ENCODE measurements around the gene AKIP1. TPM values are rescaled to one million over a fixed set of nuclear protein-coding genes. Genes with fewer than 3 reads are reported as not detected.
"Not testable (repeated sequence)": the region's sequence is repeated elsewhere in the genome, so short reads cannot be mapped to it uniquely, and the experiment has no call there.

AKIP1 gene
- total and polyA plus RNA-seq, 4 donors, result 9.3 to 12.3 (median 9.9) TPM

DNA sequence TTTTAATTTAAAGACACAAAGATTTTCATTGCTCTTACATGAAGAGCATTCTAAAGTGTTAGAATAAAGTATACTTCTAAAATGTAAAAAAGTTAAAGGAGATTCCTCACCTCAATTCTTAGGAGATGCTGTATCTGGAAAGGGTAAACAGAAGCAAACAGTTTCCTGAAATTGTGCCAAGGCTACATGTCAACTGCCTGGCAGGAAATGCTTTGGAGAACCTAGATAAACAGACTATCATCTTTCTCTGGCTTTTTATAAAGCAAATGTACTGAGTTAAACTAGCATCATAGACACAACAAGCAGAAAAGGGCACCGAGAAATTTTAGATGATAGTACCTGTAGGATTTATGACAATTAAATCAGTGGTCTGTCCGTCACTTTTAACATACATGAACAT, 24.7 kb upstream of the AKIP1 start:
- TF ChIP-seq, protein P1, sequence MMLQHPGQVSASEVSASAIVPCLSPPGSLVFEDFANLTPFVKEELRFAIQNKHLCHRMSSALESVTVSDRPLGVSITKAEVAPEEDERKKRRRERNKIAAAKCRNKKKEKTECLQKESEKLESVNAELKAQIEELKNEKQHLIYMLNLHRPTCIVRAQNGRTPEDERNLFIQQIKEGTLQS (IDR thresholded peaks at IDR 0.05), result no peak
- TF ChIP-seq SP1 (IDR thresholded peaks at IDR 0.05), result no peak
- TF ChIP-seq, protein P2, sequence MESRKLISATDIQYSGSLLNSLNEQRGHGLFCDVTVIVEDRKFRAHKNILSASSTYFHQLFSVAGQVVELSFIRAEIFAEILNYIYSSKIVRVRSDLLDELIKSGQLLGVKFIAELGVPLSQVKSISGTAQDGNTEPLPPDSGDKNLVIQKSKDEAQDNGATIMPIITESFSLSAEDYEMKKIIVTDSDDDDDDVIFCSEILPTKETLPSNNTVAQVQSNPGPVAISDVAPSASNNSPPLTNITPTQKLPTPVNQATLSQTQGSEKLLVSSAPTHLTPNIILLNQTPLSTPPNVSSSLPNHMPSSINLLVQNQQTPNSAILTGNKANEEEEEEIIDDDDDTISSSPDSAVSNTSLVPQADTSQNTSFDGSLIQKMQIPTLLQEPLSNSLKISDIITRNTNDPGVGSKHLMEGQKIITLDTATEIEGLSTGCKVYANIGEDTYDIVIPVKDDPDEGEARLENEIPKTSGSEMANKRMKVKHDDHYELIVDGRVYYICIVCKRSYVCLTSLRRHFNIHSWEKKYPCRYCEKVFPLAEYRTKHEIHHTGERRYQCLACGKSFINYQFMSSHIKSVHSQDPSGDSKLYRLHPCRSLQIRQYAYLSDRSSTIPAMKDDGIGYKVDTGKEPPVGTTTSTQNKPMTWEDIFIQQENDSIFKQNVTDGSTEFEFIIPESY (IDR thresholded peaks at IDR 0.05), result no peak
- H3K27ac ChIP-seq (ENCODE audit: low read depth in 1 of 2, low read length in 2 of 2), result no peak overlapping the region
- H3K4me3 ChIP-seq (ENCODE audit: low read depth in 1 of 3, low read length in 3 of 3), result no peak overlapping the region
- no peaks in the 10 kb centered on the region for H3K4me1 ChIP-seq (ENCODE audit: control insufficient read depth in 4 of 4, insufficient read depth in 4 of 4, low read length in 3 of 4)
- DNase-seq (ENCODE audit: low spot score), result no peak
- 72% methylated on average over 2 of the region's 2 CpGs for whole genome bisulfite sequencing
- H3K9ac ChIP-seq (ENCODE audit: low read depth in 1 of 2, low read length in 2 of 2), result no peak overlapping the region
- no peaks in the 10 kb centered on the region for H3K36me3 ChIP-seq (ENCODE audit: control insufficient read depth in 4 of 4, insufficient read depth in 3 of 4, low read depth in 1 of 4, low read length in 3 of 4)
- no peaks in the 10 kb centered on the region for H3K9me3 ChIP-seq (ENCODE audit: control insufficient read depth in 4 of 4, low read length in 3 of 4)
- H3K27me3 ChIP-seq (ENCODE audit: control insufficient read depth in 4 of 4, insufficient read depth in 4 of 4, low read length in 3 of 4), result no peaks in the 10 kb centered on the region

DNA sequence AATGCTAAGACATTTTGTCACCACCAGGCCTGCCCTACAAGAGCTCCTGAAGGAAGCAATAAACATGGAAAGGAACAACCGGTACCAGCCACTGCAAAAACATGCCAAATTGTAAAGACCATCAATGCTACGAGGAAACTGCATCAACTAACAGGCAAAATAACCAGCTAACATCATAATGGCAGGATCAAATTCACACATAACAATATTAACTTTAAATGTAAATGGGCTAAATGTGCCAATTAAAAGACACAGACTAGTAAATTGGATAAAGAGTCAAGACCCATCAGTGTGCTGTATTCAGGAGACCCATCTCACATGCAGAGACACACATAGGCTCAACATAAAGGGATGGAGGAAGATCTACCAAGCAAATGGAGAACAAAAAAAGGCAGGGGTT, 19.8 kb upstream of the AKIP1 start:
- H3K4me3 ChIP-seq (ENCODE audit: low read depth in 1 of 3, low read length in 3 of 3); DNase-seq (ENCODE audit: low spot score); H3K27me3 ChIP-seq (ENCODE audit: control insufficient read depth in 4 of 4, insufficient read depth in 4 of 4, low read length in 3 of 4); H3K27ac ChIP-seq (ENCODE audit: low read depth in 1 of 2, low read length in 2 of 2); H3K9ac ChIP-seq (ENCODE audit: low read depth in 1 of 2, low read length in 2 of 2); H3K4me1 ChIP-seq (ENCODE audit: control insufficient read depth in 4 of 4, insufficient read depth in 4 of 4, low read length in 3 of 4); H3K36me3 ChIP-seq (ENCODE audit: control insufficient read depth in 4 of 4, insufficient read depth in 3 of 4, low read depth in 1 of 4, low read length in 3 of 4); H3K9me3 ChIP-seq (ENCODE audit: control insufficient read depth in 4 of 4, low read length in 3 of 4): not testable (repeated sequence)
- 96% methylated on average over 2 of the region's 2 CpGs for WGBS

DNA sequence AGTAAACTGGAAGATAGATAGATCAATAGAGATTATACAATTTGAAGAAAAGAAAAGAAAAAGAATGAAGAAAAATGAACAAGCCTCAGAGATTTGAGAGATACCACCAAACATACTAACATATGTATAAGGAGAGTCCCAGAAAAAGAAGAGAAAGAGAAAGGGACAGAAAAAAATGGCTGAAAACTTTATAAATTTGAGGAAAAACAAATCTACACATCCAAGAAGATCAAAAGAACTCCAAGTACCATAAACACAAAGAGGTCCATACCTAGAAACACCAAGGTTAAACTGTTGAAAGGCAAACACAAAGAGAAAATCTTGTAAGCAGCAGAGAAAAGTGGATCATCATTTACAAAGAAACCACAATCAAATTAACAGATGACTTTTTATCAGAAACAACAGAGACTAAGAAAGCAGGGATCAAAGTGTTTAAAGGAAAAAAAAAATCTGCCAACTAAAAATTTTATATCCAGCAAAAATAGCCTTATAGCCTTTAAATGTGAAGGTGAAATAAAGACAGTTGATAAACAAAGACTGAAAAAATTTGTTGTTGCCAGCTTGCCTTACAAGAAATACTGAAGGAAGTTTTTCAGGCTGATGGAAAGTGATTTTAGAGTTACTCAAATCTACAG, 11.8 kb upstream of the AKIP1 start:
- Histone ChIP-seq H3K9me3 (ENCODE audit: control insufficient read depth in 4 of 4, low read length in 3 of 4) (peaks cover 0 to 9% (median 2%) of the 10 kb centered on the region in 4 donors), H3K36me3 (ENCODE audit: control insufficient read depth in 4 of 4, insufficient read depth in 3 of 4, low read depth in 1 of 4, low read length in 3 of 4) (no peaks in the 10 kb centered on the region), H3K27me3 (ENCODE audit: control insufficient read depth in 4 of 4, insufficient read depth in 4 of 4, low read length in 3 of 4) (no peaks in the 10 kb centered on the region), H3K27ac (ENCODE audit: low read depth in 1 of 2, low read length in 2 of 2) (no peak overlapping the region), H3K4me1 (ENCODE audit: control insufficient read depth in 4 of 4, insufficient read depth in 4 of 4, low read length in 3 of 4) (peaks cover 0 to 1% (median 0%) of the 10 kb centered on the region in 4 donors), H3K9ac (ENCODE audit: low read depth in 1 of 2, low read length in 2 of 2) (no peak overlapping the region), H3K4me3 (ENCODE audit: low read depth in 1 of 3, low read length in 3 of 3) (no peak overlapping the region)
- no peak for DNase-seq (ENCODE audit: low spot score)
- TF ChIP-seq RAD21 (IDR thresholded peaks at IDR 0.05) (no peak), SP1 (IDR thresholded peaks at IDR 0.05) (no peak), JUND (IDR thresholded peaks at IDR 0.05) (no peak), FOXA1 (IDR thresholded peaks at IDR 0.05) (no peak), RXRA (IDR thresholded peaks at IDR 0.05) (no peak)
- TF ChIP-seq, protein P1 (IDR thresholded peaks at IDR 0.05), result no peak

DNA sequence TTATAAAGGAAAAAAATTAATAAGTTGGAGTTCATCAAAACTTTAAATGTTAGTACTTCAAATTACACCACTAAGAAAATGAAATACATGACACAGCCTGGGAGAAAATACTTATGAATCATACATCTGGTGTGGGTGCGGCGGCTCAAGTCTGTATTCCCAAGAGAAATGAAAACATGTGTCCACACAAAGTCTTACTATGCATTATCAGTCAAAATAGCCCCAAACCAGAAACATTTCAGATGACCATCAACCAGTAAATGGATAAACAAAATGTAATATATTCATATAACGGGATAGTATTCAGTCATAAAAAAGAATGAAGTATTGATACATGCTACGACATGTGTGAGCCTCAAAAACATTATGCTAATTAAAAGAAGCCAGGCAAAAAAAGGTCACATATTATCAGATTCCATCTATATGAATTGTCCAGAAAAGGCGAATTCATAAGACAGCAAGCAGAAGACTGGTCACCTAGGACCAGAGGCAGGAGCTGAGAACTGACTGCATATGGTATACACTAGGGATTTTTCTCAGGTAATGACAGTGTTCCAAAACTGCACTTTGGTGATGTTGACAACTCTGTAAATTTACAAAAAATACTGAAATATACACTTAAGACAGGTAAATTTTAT, 5.3 kb upstream of the AKIP1 start:
- Histone ChIP-seq H3K4me1 (ENCODE audit: control insufficient read depth in 4 of 4, insufficient read depth in 4 of 4, low read length in 3 of 4) (peaks cover 0 to 8% (median 4%) of the 10 kb centered on the region in 4 donors), H3K9me3 (ENCODE audit: control insufficient read depth in 4 of 4, low read length in 3 of 4) (no peaks in the 10 kb centered on the region), H3K27ac (ENCODE audit: low read depth in 1 of 2, low read length in 2 of 2) (no peak overlapping the region), H3K9ac (ENCODE audit: low read depth in 1 of 2, low read length in 2 of 2) (no peak overlapping the region), H3K36me3 (ENCODE audit: control insufficient read depth in 4 of 4, insufficient read depth in 3 of 4, low read depth in 1 of 4, low read length in 3 of 4) (no peaks in the 10 kb centered on the region), H3K27me3 (ENCODE audit: control insufficient read depth in 4 of 4, insufficient read depth in 4 of 4, low read length in 3 of 4) (no peaks in the 10 kb centered on the region), H3K4me3 (ENCODE audit: low read depth in 1 of 3, low read length in 3 of 3) (no peak overlapping the region)
- TF ChIP-seq, protein P3, sequence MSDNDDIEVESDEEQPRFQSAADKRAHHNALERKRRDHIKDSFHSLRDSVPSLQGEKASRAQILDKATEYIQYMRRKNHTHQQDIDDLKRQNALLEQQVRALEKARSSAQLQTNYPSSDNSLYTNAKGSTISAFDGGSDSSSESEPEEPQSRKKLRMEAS (IDR thresholded peaks at IDR 0.05), result no peak
- no peak for TF ChIP-seq NR2F2 (IDR thresholded peaks at IDR 0.05)
- no peak for TF ChIP-seq RAD21 (IDR thresholded peaks at IDR 0.05)
- no peak for TF ChIP-seq HNF4G (IDR thresholded peaks at IDR 0.05)
- TF ChIP-seq SP1 (IDR thresholded peaks at IDR 0.05), result no peak
- TF ChIP-seq GABPA (IDR thresholded peaks at IDR 0.05 in 1 of 2, conservative IDR thresholded peaks at IDR 0.05 in 1 of 2), result no peak
- no peak for DNase-seq (ENCODE audit: low spot score)
- WGBS, result 93% methylated on average over 5 of the region's 5 CpGs
